IMR-90 (cell line): ENCODE results near the gene OLFML1.

Source experiments
- RFX5 ChIP-seq: IDR thresholded peaks from 2 replicates; pipeline ENCODE4 v1.8.0; 2012; ENCODE audit warnings: low read depth, mild to moderate bottlenecking, low read length, moderate library complexity
- SMC3 ChIP-seq: fragments of 150-350 bp; IDR thresholded peaks from 2 replicates; pipeline ENCODE4 v1.6.1; 2016; ENCODE audit warnings: low read depth, mild to moderate bottlenecking, antibody characterized with exemption, low read length, moderate library complexity
- TF ChIP-seq, protein P1 (sequence below): conservative IDR thresholded peaks from 2 replicates; pipeline ENCODE4 v1.5.1; 2012; ENCODE audit warnings: mild to moderate bottlenecking, low read depth, low read length, improper control_type of control experiment

DNA sequence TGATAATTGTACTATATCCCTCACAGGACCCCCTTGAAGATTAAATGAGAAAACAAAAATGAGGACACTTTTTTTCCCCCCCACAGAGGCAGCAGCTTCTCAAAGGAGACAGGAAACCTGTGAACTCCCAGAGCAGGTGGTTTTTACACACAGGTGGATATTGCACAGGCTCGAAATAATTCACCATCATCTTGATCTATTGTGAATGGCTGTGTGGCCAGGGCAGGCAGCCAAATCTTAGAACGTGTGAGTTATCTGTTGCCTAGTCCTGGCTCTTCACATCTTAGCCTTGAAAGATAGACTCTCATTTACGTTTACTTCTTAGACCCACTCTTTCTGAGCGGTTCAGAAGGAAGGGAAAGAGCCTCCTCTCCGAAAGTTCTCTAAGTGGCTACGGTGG lies 52.0 kb downstream of the OLFML1 start:
- TF ChIP-seq SMC3, result no peak
- TF ChIP-seq, protein P1, sequence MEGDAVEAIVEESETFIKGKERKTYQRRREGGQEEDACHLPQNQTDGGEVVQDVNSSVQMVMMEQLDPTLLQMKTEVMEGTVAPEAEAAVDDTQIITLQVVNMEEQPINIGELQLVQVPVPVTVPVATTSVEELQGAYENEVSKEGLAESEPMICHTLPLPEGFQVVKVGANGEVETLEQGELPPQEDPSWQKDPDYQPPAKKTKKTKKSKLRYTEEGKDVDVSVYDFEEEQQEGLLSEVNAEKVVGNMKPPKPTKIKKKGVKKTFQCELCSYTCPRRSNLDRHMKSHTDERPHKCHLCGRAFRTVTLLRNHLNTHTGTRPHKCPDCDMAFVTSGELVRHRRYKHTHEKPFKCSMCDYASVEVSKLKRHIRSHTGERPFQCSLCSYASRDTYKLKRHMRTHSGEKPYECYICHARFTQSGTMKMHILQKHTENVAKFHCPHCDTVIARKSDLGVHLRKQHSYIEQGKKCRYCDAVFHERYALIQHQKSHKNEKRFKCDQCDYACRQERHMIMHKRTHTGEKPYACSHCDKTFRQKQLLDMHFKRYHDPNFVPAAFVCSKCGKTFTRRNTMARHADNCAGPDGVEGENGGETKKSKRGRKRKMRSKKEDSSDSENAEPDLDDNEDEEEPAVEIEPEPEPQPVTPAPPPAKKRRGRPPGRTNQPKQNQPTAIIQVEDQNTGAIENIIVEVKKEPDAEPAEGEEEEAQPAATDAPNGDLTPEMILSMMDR, result no peak
- no peak for TF ChIP-seq RFX5
